GM12873 (cell line): ENCODE results near the gene TRABD2B.

Experiments used
- CTCF ChIP-seq: IDR thresholded peaks from 2 replicates; pipeline ENCODE4 v1.5.1; 2012; ENCODE audit warnings: low read depth, mild to moderate bottlenecking, moderate library complexity, low read length, control low read depth; ENCODE audit not compliant: insufficient read depth; ENCODE audit errors: missing control alignments

The TRABD2B gene

GRCh38 chr1:47754221-47754620 lies 243.0 kb downstream of the TRABD2B start:
- TF ChIP-seq CTCF, result no peak

- TF ChIP-seq CTCF, result no peak
Measured at GRCh38 chr1:47753808-47754207, 243.4 kb downstream of the TRABD2B start.

- no peak for TF ChIP-seq CTCF
Measured at GRCh38 chr1:47752559-47752958, 244.6 kb downstream of the TRABD2B start.

GRCh38 chr1:47751996-47752451 lies 245.2 kb downstream of the TRABD2B start:
- TF ChIP-seq CTCF, result no peak

- TF ChIP-seq CTCF, result no peak
Measured at GRCh38 chr1:47751193-47751592, 246.0 kb downstream of the TRABD2B start.

GRCh38 chr1:47745715-47746609 lies 251.2 kb downstream of the TRABD2B start:
- TF ChIP-seq CTCF, result no peak

GRCh38 chr1:47742890-47743760 lies 254.1 kb downstream of the TRABD2B start:
- TF ChIP-seq CTCF, result no peak
